ENCODE measurements around the gene QKI.

QKI gene

DNA sequence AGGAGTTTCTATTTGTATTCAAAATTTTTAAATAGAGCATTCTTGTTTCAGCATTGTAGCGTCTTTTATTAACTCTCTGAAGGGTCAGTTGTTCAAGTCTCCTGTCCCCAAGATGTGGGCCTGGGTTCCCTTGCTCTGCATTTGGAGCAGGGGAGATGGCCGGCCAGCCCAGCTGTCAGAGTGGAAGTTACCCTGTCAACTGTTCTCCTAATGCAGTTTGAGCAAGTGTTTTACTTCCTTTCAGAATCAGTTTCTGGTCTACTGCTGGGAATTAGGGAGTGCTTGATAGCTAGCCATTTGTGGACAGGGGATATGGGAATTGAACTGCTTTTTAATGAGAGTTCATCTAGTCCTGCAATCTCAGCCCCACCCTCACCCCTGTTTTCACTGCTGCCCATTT, 116.6 kb downstream of the QKI start:
- H3K9me3 ChIP-seq (ENCODE audit: severe bottlenecking) = no peaks in the 10 kb centered on the region
- TF ChIP-seq CTCF (IDR thresholded peaks at IDR 0.05; ENCODE audit: poor library complexity, severe bottlenecking) = no peak
- peaks cover 82% of the 10 kb centered on the region for H3K4me1 ChIP-seq (ENCODE audit: insufficient read depth, poor library complexity, severe bottlenecking)
- no peak for DNase-seq (ENCODE audit: low spot score)
- ATAC-seq (ENCODE audit: low read depth) = no peak
- no peaks in the 10 kb centered on the region for H3K27me3 ChIP-seq (ENCODE audit: insufficient read depth, poor library complexity, severe bottlenecking)
- H3K27ac ChIP-seq (ENCODE audit: poor library complexity, severe bottlenecking) = peak overlapping the region; percentile 81
- peaks cover 13% of the 10 kb centered on the region for H3K36me3 ChIP-seq (ENCODE audit: low read depth)
- no peak overlapping the region for H3K4me3 ChIP-seq (ENCODE audit: severe bottlenecking)

- Histone ChIP-seq H3K27me3 (ENCODE audit: insufficient read depth, poor library complexity, severe bottlenecking) (no peaks in the 10 kb centered on the region), H3K36me3 (ENCODE audit: low read depth) (peaks cover 25% of the 10 kb centered on the region), H3K4me3 (ENCODE audit: severe bottlenecking) (no peak overlapping the region), H3K4me1 (ENCODE audit: insufficient read depth, poor library complexity, severe bottlenecking) (peaks cover 68% of the 10 kb centered on the region), H3K9me3 (ENCODE audit: severe bottlenecking) (no peaks in the 10 kb centered on the region), H3K27ac (ENCODE audit: poor library complexity, severe bottlenecking) (peak overlapping the region; percentile 42)
- TF ChIP-seq CTCF (IDR thresholded peaks at IDR 0.05; ENCODE audit: poor library complexity, severe bottlenecking) = no peak
- ATAC-seq (ENCODE audit: low read depth) = no peak
- DNase-seq (ENCODE audit: low spot score) = no peak
Measured at GRCh38 chr6:163532526-163533078, 118.1 kb downstream of the QKI start.

DNA sequence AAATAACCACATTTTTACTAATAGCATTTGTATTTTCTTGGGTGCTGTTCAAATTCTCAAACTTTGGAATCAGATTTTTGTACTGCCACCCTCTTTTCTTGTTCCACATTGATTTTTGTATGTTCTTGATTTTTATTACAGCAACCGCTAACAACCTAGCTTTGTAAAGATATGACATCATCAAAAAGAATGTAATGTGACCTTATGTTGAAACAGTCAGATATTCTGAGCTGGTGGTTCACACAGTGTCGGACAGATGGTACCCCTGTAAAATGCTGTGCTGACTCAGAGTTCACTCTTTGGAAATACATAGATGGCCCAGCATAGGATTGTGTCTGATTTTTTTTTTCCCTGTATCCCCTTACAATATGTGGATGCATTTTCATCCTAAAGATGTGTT, 118.9 kb downstream of the QKI start:
- DNase-seq (ENCODE audit: low spot score) = no peak

DNA sequence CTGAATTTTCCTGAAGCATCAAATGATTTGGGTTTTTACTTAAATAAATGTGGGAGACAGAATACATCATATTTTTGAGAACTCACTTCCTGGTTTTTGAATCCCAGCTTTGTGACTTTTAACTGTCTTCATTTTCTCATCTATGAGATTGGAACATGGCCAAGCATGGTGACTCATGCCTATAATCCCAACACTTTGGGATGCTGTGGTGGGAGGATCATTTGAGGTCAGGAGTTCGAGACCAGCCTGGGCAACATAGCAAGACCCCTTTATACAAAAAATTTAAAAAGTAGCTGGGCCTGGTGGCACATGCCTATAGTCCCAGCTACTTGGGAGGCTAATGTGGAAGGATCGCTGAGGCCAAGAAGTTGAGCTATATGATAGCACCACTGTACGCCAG, 122.3 kb downstream of the QKI start:
- DNase-seq (ENCODE audit: low spot score) = no peak

More for the DNA sequence above, 118.9 kb downstream of the QKI start:
- Histone ChIP-seq H3K4me3 (ENCODE audit: severe bottlenecking) (no peak overlapping the region), H3K27me3 (ENCODE audit: insufficient read depth, poor library complexity, severe bottlenecking) (no peaks in the 10 kb centered on the region), H3K27ac (ENCODE audit: poor library complexity, severe bottlenecking) (peak overlapping the region; percentile 42), H3K4me1 (ENCODE audit: insufficient read depth, poor library complexity, severe bottlenecking) (peaks cover 60% of the 10 kb centered on the region), H3K36me3 (ENCODE audit: low read depth) (peaks cover 25% of the 10 kb centered on the region), H3K9me3 (ENCODE audit: severe bottlenecking) (no peaks in the 10 kb centered on the region)
- TF ChIP-seq CTCF (IDR thresholded peaks at IDR 0.05; ENCODE audit: poor library complexity, severe bottlenecking) = no peak
- ATAC-seq (ENCODE audit: low read depth) = peak; percentile 82

More for the DNA sequence above, 122.3 kb downstream of the QKI start:
- peaks cover 30% of the 10 kb centered on the region for H3K36me3 ChIP-seq (ENCODE audit: low read depth)
- peaks cover 33% of the 10 kb centered on the region for H3K4me1 ChIP-seq (ENCODE audit: insufficient read depth, poor library complexity, severe bottlenecking)
- no peaks in the 10 kb centered on the region for H3K9me3 ChIP-seq (ENCODE audit: severe bottlenecking)
- H3K27ac ChIP-seq (ENCODE audit: poor library complexity, severe bottlenecking) = no peak overlapping the region
- no peaks in the 10 kb centered on the region for H3K27me3 ChIP-seq (ENCODE audit: insufficient read depth, poor library complexity, severe bottlenecking)
- TF ChIP-seq CTCF (IDR thresholded peaks at IDR 0.05; ENCODE audit: poor library complexity, severe bottlenecking) = no peak
- H3K4me3 ChIP-seq (ENCODE audit: severe bottlenecking) = no peak overlapping the region
- ATAC-seq (ENCODE audit: low read depth) = no peak

Measured in RWPE2 (cell line).